HepG2 (cell line): Measurements from ENCODE around the gene SNX10. TPM values are rescaled to one million over a fixed set of nuclear protein-coding genes. Genes with fewer than 3 reads are reported as not detected.

ENCODE experiments used
- ATAC-seq: fragments of 200-7000 bp; cut with Tn5 transposase; 3 replicates; pipeline ENCODE4 v1.9.1; 2020; ENCODE audit warnings: mild to moderate bottlenecking, moderate library complexity
- BruUV-seq: library from RNA; stranded (reverse); fragments of 400-500 nt; replicated peaks from 2 replicates; lab custom pipeline; 2021; lab: Mats Ljungman, UMichigan
- CTCF ChIA-PET: fragments of 300-600 bp; formaldehyde crosslinking; extraction: SDS; loops from one replicate; lab custom pipeline; 2021; ENCODE audit warnings: low total read pairs, inconsistent platforms, low intra/inter-chr PET ratio; lab: Yijun Ruan, JAX
- POLR2A ChIA-PET: fragments of 350-600 bp; sonication (Branson Sonifier 250); formaldehyde crosslinking; loops from one replicate; lab custom pipeline; 2020; ENCODE audit warnings: antibody characterized with exemption, inconsistent platforms; lab: Yijun Ruan, JAX
- DNase-seq: peaks from one replicate; pipeline ENCODE4 v3.0.0-alpha.2; 2015; ENCODE audit warnings: low spot score
- FAIRE-seq: peaks from 3 replicates; lab custom pipeline; 2011; peaks lifted over from hg19 to GRCh38; lab: Jason Lieb, UNC
- H2AFZ ChIP-seq: one replicate; pipeline ENCODE4 v1.6.1; 2011; ENCODE audit warnings: low read length, inconsistent platforms
- H3K27ac ChIP-seq: fragments of 300-600 bp; 3 replicates; pipeline ENCODE4 v1.8.0; 2011; ENCODE audit warnings: mixed run types, mild to moderate bottlenecking, mixed read lengths, low read length, inconsistent platforms; ENCODE audit not compliant: insufficient read depth; ENCODE audit errors: extremely low read length
- H3K27me3 ChIP-seq, 2 experiments: fragments of 200-600 bp in 1 of 2; 2 replicates in 1 of 2; 3 replicates in 1 of 2; pipeline versions ENCODE4 v1.6.0 to v1.8.0; 2011; ENCODE audit warnings: low read length in 2 of 2, mild to moderate bottlenecking in 2 of 2, moderate library complexity in 2 of 2, inconsistent platforms in 1 of 2; ENCODE audit not compliant: insufficient read depth in 2 of 2, control insufficient read depth in 1 of 2
- H3K36me3 ChIP-seq, 2 experiments: fragments of 200-600 bp in 1 of 2; replicated peaks in 1 of 2; 2 replicates in 1 of 2; 3 replicates in 1 of 2; pipeline versions ENCODE4 v1.5.1 to v1.8.0; 2011; ENCODE audit warnings: low read length in 2 of 2, inconsistent platforms in 1 of 2; ENCODE audit not compliant: insufficient read depth in 2 of 2, control insufficient read depth in 1 of 2
- H3K4me1 ChIP-seq: 2 replicates; pipeline ENCODE4 v1.5.1; 2012; ENCODE audit warnings: low read length, inconsistent platforms; ENCODE audit not compliant: insufficient read depth
- H3K4me2 ChIP-seq: 2 replicates; pipeline ENCODE4 v1.6.0; 2011; ENCODE audit warnings: low read depth, low read length, inconsistent platforms
- H3K4me3 ChIP-seq, 3 experiments: fragments of 200-600 bp in 1 of 3; sonication (generic), shearing (Covaris generic) in 1 of 3; replicated peaks in 1 of 3; 2 replicates each; pipeline ENCODE4 v1.5.1; 2011 to 2016; ENCODE audit warnings: low read length in 3 of 3, inconsistent platforms in 2 of 3, low read depth in 2 of 3, mild to moderate bottlenecking in 2 of 3, control low read depth in 1 of 3, mixed read lengths in 1 of 3; ENCODE audit not compliant: insufficient read depth in 1 of 3
- H3K79me2 ChIP-seq: one replicate; pipeline ENCODE4 v1.6.1; 2011; ENCODE audit warnings: low read length, inconsistent platforms; ENCODE audit not compliant: insufficient read depth
- H3K9ac ChIP-seq: 2 replicates; pipeline ENCODE4 v1.6.0; 2011; ENCODE audit warnings: mild to moderate bottlenecking, low read depth, low read length, inconsistent platforms; ENCODE audit not compliant: insufficient read depth
- H3K9me3 ChIP-seq: 2 replicates; pipeline ENCODE4 v1.5.1; 2012; ENCODE audit warnings: mild to moderate bottlenecking, low read length
- H4K20me1 ChIP-seq: 2 replicates; pipeline ENCODE4 v1.6.0; 2011; ENCODE audit warnings: inconsistent platforms, mild to moderate bottlenecking, low read length, moderate library complexity; ENCODE audit not compliant: insufficient read depth
- ATF6 ChIP-seq: sonication (generic); formaldehyde crosslinking; conservative IDR thresholded peaks from 2 replicates; pipeline ENCODE4 v1.4.0; 2020; ENCODE audit warnings: missing genetic modification reagents
- CBX2 ChIP-seq, 2 experiments: fragments of 200-600 bp in 1 of 2; sonication (generic); formaldehyde crosslinking in 1 of 2; IDR thresholded peaks; 2 replicates each; pipeline versions ENCODE4 v1.7.0 to v1.8.1; 2018 to 2022; ENCODE audit warnings: low read depth in 2 of 2, low read length in 1 of 2, mild to moderate bottlenecking in 1 of 2, missing genetic modification reagents in 1 of 2
- ESRRA ChIP-seq: sonication (generic); formaldehyde crosslinking; IDR thresholded peaks from 2 replicates; pipeline ENCODE4 v1.5.1; 2020; ENCODE audit warnings: mild to moderate bottlenecking, low read depth, missing genetic modification reagents
- MXD4 ChIP-seq: IDR thresholded peaks from 2 replicates; pipeline ENCODE4 v1.6.1; 2016; ENCODE audit warnings: mild to moderate bottlenecking, missing biosample characterization, missing genetic modification reagents
- NR2F2 ChIP-seq: IDR thresholded peaks from 2 replicates; pipeline ENCODE4 v1.6.1; 2012; ENCODE audit warnings: low read depth, inconsistent platforms, borderline replicate concordance
- PCBP2 ChIP-seq: fragments of 200-400 bp; formaldehyde crosslinking; optimal IDR thresholded peaks from 2 replicates; pipeline ENCODE3; 2018; ENCODE audit warnings: low read length, low read depth; ENCODE audit not compliant: poor library complexity, severe bottlenecking
- RFX5 ChIP-seq: IDR thresholded peaks from 2 replicates; pipeline ENCODE4 v1.6.1; 2011; ENCODE audit warnings: low read depth, low read length, improper control_type of control experiment
- ZNF251 ChIP-seq: sonication (generic); formaldehyde crosslinking; IDR thresholded peaks from 2 replicates; pipeline ENCODE4 v1.9.0; 2021; ENCODE audit warnings: mild to moderate bottlenecking, missing genetic modification reagents
- ZNF383 ChIP-seq: sonication (generic); formaldehyde crosslinking; IDR thresholded peaks from 2 replicates; pipeline ENCODE4 v1.4.0; 2020; ENCODE audit warnings: missing genetic modification reagents, mild to moderate bottlenecking, borderline replicate concordance
- ZNF496 ChIP-seq: sonication (generic); formaldehyde crosslinking; IDR thresholded peaks from 2 replicates; pipeline ENCODE4 v1.8.1; 2023; ENCODE audit warnings: mild to moderate bottlenecking, moderate library complexity, missing genetic modification reagents; ENCODE audit not compliant: insufficient replicate concordance
- ZNF558 ChIP-seq: sonication (generic); formaldehyde crosslinking; IDR thresholded peaks from 2 replicates; pipeline ENCODE4 v1.9.0; 2022; ENCODE audit warnings: mild to moderate bottlenecking, missing genetic modification reagents, borderline replicate concordance
- ZNF83 ChIP-seq: sonication (generic); formaldehyde crosslinking; IDR thresholded peaks from 2 replicates; pipeline ENCODE4 v1.4.0; 2020; ENCODE audit warnings: missing genetic modification reagents, mild to moderate bottlenecking, borderline replicate concordance
- ZSCAN9 ChIP-seq: IDR thresholded peaks from 2 replicates; pipeline ENCODE4 v1.6.1; 2016; ENCODE audit warnings: borderline replicate concordance
- WGBS: methylation state at CpG from one replicate; pipeline ENCODE4 v1.1.6; 2017; ENCODE audit warnings: low lambda C conversion rate; 5-methylcytosine and 5-hydroxymethylcytosine counted together
- in situ Hi-C: cut with HindIII; loops from 2 replicates; pipeline ENCODE4 v1.10.0; 2017; ENCODE audit warnings: low pct_unique_long_range_greater_than_20kb; ENCODE audit not compliant: extremely low pct_ligation_motif_present
- intact Hi-C: fragments of 100-400 bp; cut with micrococcal nuclease; formaldehyde crosslinking; loops from one replicate; pipeline ENCODE4 v1.10.0; 2022; ENCODE audit not compliant: unreplicated experiment
- polyA plus RNA-seq, 8 experiments: library from polyadenylated mRNA; depleted of rRNA in 3 of 8; stranded (reverse) in 7 of 8; unstranded in 1 of 8; fragments of >200 nt; fragmentation: Illumina TruSeq in 4 of 8; extraction: Trizol in 4 of 8; gene quantifications; 2 replicates each; pipeline versions ENCODE4 v1.2.1 to v1.2.3, GENCODE V29; 2011 to 2016; ENCODE audit warnings: low read depth in 4 of 8, missing spikeins in 1 of 8, mixed read lengths in 1 of 8; ENCODE audit not compliant: insufficient read depth in 1 of 8
- total RNA-seq, 5 experiments: library from RNA; depleted of rRNA; stranded (reverse); fragments of >200 nt; fragmentation: Illumina TruSeq; extraction: Trizol; gene quantifications; 2 replicates each; pipeline ENCODE4 v1.2.3, GENCODE V29; 2016; ENCODE audit warnings: low read depth in 1 of 5
- TF ChIP-seq, protein P1 (sequence below): sonication (generic); formaldehyde crosslinking; IDR thresholded peaks from 2 replicates; pipeline ENCODE4 v1.4.0; 2020; ENCODE audit warnings: missing genetic modification reagents; ENCODE audit errors: not compliant biosample characterization

Gene SNX10
- total and polyA plus RNA-seq, 2 of the 13 experiments (the other 11 are each of a cell fraction or from before 2014, with no cell fraction given): 26.0 to 27.6 TPM

DNA sequence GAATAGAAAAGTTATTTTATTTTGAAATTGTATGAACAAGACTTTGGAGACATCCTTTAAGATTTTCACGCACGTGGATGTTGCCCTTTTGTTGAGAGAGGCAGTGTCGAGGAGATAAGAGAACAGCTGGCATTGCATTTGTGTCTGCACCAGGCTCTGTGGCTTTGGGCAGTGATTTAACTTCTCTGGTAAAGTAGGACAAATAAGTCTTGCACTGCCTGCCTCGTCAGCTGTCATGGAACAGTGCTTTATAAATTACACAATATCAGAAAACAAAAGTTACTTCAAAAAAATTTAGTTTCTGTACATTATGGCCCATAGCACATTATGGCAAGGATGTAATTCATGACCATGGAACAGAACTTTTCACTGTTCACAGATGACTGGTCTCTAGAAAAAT is 20.1 kb downstream of the SNX10 start:
- Histone ChIP-seq H3K4me2 (no peak overlapping the region), H3K9ac (no peak overlapping the region), H3K4me1 (peaks cover 14% of the 10 kb centered on the region)
- in situ Hi-C loops: no loop called here
- TF ChIP-seq ZSCAN9 (CRISPR knock-in tag) (no peak), CBX2 (IDR thresholded peaks at IDR 0.05; ENCODE audit: low read depth, low read length) (no peak), CBX2 (CRISPR knock-in tag; IDR thresholded peaks at IDR 0.05; ENCODE audit: low read depth) (no peak), NR2F2 (no peak), ZNF496 (CRISPR knock-in tag) (no peak), ATF6 (no peak), MXD4 (CRISPR knock-in tag) (no peak), ZNF251 (no peak), ZNF83 (CRISPR knock-in tag) (no peak), PCBP2 (no peak), ESRRA (CRISPR knock-in tag) (no peak), RFX5 (no peak), ZNF383 (CRISPR knock-in tag) (no peak), ZNF558 (CRISPR knock-in tag) (no peak)
- TF ChIP-seq, protein P1, sequence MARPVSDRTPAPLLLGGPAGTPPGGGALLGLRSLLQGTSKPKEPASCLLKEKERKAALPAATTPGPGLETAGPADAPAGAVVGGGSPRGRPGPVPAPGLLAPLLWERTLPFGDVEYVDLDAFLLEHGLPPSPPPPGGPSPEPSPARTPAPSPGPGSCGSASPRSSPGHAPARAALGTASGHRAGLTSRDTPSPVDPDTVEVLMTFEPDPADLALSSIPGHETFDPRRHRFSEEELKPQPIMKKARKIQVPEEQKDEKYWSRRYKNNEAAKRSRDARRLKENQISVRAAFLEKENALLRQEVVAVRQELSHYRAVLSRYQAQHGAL (CRISPR knock-in tag): no peak
- TF ChIP-seq, all 625 proteins: peak for 0
- H3K27me3 ChIP-seq: no peaks in the 10 kb centered on the region
- no peak overlapping the region for H3K4me3 ChIP-seq
- FAIRE-seq (no peak), ATAC-seq (no peak), DNase-seq (no peak)
- peaks cover 4% of the 10 kb centered on the region for H3K79me2 ChIP-seq
- 88% methylated on average over 4 of the region's 4 CpGs for WGBS
- no peaks in the 10 kb centered on the region for H3K9me3 ChIP-seq
- intact Hi-C loops: no loop called here
- H3K36me3 ChIP-seq: peaks cover 2 to 14% of the 10 kb centered on the region in 2 experiments; a peak in 1 of 5 replicates
- CTCF ChIA-PET: no interaction called here
- BruUV-seq: no TSS peak
- H3K27ac ChIP-seq: no peak overlapping the region
- H2AFZ ChIP-seq: no peak overlapping the region
- H4K20me1 ChIP-seq: no peaks in the 10 kb centered on the region
- POLR2A ChIA-PET: no interaction called here
